Measurements from ENCODE around the gene HOPX.

HOPX gene

DNA sequence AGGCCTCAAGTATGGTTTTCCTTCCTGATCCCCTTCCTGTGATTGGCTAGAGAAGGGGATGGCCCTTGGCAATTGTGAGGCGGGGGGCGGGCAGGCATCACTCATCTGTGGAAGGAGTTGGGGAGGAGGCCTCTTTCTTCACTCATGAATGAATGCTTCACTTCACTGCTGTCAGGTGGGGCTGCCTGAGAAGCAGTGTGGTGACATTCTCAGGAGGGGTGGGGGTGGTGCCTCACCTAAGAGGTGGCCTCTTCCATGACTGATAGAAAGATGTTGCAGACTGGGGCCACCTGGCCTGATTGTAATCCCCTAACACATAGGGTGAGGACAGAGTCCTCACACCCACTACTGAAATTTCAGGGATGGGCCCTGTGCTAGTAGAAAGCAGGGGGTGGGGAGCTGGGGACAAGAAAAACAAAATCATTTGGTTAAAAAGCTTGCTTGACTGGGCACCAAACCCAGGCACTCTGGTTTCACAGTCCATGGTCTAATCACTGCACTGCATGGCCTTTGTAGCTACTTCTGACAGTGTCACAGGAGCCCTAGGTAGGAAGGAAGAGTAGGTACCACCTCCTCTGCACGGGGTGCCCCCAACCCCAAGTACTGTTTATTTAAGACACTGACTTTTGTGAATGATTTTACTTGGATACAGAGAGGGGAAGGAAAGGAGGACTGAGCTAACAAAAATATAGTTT is 5.6 kb upstream of the HOPX start:
- peaks cover 30% of the 10 kb centered on the region for H3K27me3 ChIP-seq (ENCODE audit: control insufficient read depth, low read length)
- H4K20me1 ChIP-seq (ENCODE audit: control insufficient read depth, insufficient read depth, low read depth, low read length): no peaks in the 10 kb centered on the region
- H3K9me3 ChIP-seq (ENCODE audit: control insufficient read depth, insufficient read depth, low read length): no peaks in the 10 kb centered on the region
- H3K4me1 ChIP-seq (ENCODE audit: control insufficient read depth, low read length): no peaks in the 10 kb centered on the region
- no peak overlapping the region for H3K27ac ChIP-seq (ENCODE audit: low read depth, low read length)
- no peak overlapping the region for H3K4me2 ChIP-seq (ENCODE audit: low read length)
- no peaks in the 10 kb centered on the region for H3K36me3 ChIP-seq (ENCODE audit: control insufficient read depth, low read length)
- no peak for TF ChIP-seq EZH2phosphoT487 (IDR thresholded peaks at IDR 0.05; ENCODE audit: borderline replicate concordance, low read length)
- TF ChIP-seq, protein P1, sequence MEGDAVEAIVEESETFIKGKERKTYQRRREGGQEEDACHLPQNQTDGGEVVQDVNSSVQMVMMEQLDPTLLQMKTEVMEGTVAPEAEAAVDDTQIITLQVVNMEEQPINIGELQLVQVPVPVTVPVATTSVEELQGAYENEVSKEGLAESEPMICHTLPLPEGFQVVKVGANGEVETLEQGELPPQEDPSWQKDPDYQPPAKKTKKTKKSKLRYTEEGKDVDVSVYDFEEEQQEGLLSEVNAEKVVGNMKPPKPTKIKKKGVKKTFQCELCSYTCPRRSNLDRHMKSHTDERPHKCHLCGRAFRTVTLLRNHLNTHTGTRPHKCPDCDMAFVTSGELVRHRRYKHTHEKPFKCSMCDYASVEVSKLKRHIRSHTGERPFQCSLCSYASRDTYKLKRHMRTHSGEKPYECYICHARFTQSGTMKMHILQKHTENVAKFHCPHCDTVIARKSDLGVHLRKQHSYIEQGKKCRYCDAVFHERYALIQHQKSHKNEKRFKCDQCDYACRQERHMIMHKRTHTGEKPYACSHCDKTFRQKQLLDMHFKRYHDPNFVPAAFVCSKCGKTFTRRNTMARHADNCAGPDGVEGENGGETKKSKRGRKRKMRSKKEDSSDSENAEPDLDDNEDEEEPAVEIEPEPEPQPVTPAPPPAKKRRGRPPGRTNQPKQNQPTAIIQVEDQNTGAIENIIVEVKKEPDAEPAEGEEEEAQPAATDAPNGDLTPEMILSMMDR (IDR thresholded peaks at IDR 0.05; ENCODE audit: low read depth, low read length, poor library complexity, severe bottlenecking): no peak
- no peak overlapping the region for H3K4me3 ChIP-seq (ENCODE audit: low read length)
- H3K9me2 ChIP-seq (replicated peaks; ENCODE audit: control insufficient read depth, low read length): no peaks in the 10 kb centered on the region
- no peaks in the 10 kb centered on the region for H3F3A ChIP-seq (ENCODE audit: control insufficient read depth, insufficient read depth)
- no peaks in the 10 kb centered on the region for H3K79me2 ChIP-seq (ENCODE audit: control insufficient read depth, low read length)

- Histone ChIP-seq H3K4me1 (ENCODE audit: control insufficient read depth, low read length) (peaks cover 3% of the 10 kb centered on the region; the same call in 1 of the 2 replicates), H3K27ac (ENCODE audit: low read depth, low read length) (no peak overlapping the region), H3K79me2 (ENCODE audit: control insufficient read depth, low read length) (no peaks in the 10 kb centered on the region), H3K4me2 (ENCODE audit: low read length) (no peak overlapping the region), H3F3A (ENCODE audit: control insufficient read depth, insufficient read depth) (no peaks in the 10 kb centered on the region), H3K4me3 (ENCODE audit: low read length) (no peak overlapping the region), H3K9me3 (ENCODE audit: control insufficient read depth, insufficient read depth, low read length) (no peaks in the 10 kb centered on the region), H4K20me1 (ENCODE audit: control insufficient read depth, insufficient read depth, low read depth, low read length) (no peaks in the 10 kb centered on the region), H3K9me2 (replicated peaks; ENCODE audit: control insufficient read depth, low read length) (no peaks in the 10 kb centered on the region), H3K36me3 (ENCODE audit: control insufficient read depth, low read length) (no peaks in the 10 kb centered on the region), H3K27me3 (ENCODE audit: control insufficient read depth, low read length) (peaks cover 45% of the 10 kb centered on the region)
- TF ChIP-seq EZH2phosphoT487 (IDR thresholded peaks at IDR 0.05; ENCODE audit: borderline replicate concordance, low read length): no peak
- TF ChIP-seq, protein P1 (IDR thresholded peaks at IDR 0.05; ENCODE audit: low read depth, low read length, poor library complexity, severe bottlenecking): no peak
Measured at GRCh38 chr4:56684320-56685050, 3.4 kb upstream of the HOPX start.

GRCh38 chr4:56683455-56683854 is 2.4 kb upstream of the HOPX start:
- no peaks in the 10 kb centered on the region for H3F3A ChIP-seq (ENCODE audit: control insufficient read depth, insufficient read depth)
- H3K9me2 ChIP-seq (replicated peaks; ENCODE audit: control insufficient read depth, low read length): no peaks in the 10 kb centered on the region
- H4K20me1 ChIP-seq (ENCODE audit: control insufficient read depth, insufficient read depth, low read depth, low read length): no peaks in the 10 kb centered on the region
- H3K79me2 ChIP-seq (ENCODE audit: control insufficient read depth, low read length): no peaks in the 10 kb centered on the region
- H3K36me3 ChIP-seq (ENCODE audit: control insufficient read depth, low read length): no peaks in the 10 kb centered on the region
- no peak overlapping the region for H3K4me2 ChIP-seq (ENCODE audit: low read length)
- no peak overlapping the region for H3K4me3 ChIP-seq (ENCODE audit: low read length)
- H3K9me3 ChIP-seq (ENCODE audit: control insufficient read depth, insufficient read depth, low read length): no peaks in the 10 kb centered on the region
- no peak overlapping the region for H3K27ac ChIP-seq (ENCODE audit: low read depth, low read length)
- peaks cover 3% of the 10 kb centered on the region; the same call in 1 of the 2 replicates for H3K4me1 ChIP-seq (ENCODE audit: control insufficient read depth, low read length)
- H3K27me3 ChIP-seq (ENCODE audit: control insufficient read depth, low read length): peaks cover 45% of the 10 kb centered on the region
- no peak for TF ChIP-seq EZH2phosphoT487 (IDR thresholded peaks at IDR 0.05; ENCODE audit: borderline replicate concordance, low read length)
- TF ChIP-seq, protein P1 (IDR thresholded peaks at IDR 0.05; ENCODE audit: low read depth, low read length, poor library complexity, severe bottlenecking): no peak
